Activated T-cell treated with anti-CD3 and anti-CD28 coated beads for 48 hours (primary cell): Measurements from ENCODE around the gene EIF1.
"Not testable (repeated sequence)": the region's sequence is repeated elsewhere in the genome, so short reads cannot be mapped to it uniquely, and the experiment has no call there.

Source experiments
- DNase-seq: peaks from one replicate; pipeline ENCODE4 v3.0.0-alpha.2; 2020; ENCODE audit warnings: low read depth

EIF1 gene

DNA sequence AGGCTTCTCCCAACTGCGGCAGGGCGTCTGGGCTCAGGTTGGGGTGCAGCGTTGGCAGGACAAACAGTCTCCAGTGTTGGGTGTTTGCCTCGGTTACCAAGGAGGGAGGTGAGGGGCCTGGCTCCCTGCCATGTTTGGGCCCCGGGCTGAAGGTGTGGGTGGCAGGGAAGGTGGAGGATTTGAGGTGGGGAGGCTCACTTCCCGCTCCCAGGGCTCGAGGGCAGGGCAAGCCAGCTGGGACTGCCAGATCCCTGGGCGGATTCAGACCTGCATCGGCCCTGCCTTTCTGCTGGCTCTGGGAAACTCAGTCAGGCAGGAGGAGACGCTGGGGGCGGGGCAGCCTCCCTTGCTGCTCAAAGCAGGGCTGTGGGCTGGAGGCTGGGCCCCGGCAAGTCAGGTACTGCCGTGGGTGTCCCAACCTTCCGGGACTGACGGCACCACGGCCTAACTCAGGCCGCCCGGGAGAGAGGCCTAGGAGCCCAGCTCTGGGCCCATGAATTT lies 33.0 kb upstream of the EIF1 start:
- DNase-seq, result no peak

DNA sequence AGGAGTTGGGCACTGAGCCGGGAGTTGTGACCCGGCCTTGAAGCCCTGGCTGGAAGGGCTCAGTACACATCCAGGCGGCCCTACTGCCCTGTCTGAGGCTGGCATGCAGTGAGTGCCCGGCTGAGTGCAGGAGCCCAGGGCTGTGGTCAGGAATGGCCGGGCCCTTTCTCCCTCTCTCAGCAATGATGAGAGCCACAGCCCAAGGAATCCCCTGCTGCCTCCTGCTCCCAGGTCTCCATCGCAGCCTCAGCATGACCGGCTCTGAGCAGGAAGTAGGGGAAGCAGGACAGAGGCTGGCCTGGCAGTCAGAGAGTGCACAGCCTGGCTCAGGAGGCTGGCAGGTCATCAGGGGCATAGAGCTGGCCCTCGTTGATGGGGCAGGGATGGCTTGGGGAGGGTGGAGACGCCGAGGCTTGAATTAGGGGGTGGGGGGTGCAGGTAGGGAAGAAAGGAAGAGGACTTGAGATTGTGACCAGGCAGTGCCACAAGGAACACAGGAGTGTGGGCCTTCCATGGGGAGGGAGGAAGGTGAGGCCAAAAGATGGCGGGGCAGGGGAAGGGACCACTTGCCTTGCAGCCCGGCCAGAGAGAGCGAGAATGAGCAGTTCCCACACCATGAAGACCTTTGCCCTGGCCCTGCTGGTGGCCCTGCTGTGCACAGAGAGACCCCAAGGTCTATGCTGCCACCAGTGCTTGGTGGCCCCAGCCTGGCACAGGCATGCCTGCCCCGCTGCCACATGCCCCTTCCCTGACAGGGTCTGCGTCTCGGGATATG lies 32.2 kb upstream of the EIF1 start:
- no peak for DNase-seq

DNA sequence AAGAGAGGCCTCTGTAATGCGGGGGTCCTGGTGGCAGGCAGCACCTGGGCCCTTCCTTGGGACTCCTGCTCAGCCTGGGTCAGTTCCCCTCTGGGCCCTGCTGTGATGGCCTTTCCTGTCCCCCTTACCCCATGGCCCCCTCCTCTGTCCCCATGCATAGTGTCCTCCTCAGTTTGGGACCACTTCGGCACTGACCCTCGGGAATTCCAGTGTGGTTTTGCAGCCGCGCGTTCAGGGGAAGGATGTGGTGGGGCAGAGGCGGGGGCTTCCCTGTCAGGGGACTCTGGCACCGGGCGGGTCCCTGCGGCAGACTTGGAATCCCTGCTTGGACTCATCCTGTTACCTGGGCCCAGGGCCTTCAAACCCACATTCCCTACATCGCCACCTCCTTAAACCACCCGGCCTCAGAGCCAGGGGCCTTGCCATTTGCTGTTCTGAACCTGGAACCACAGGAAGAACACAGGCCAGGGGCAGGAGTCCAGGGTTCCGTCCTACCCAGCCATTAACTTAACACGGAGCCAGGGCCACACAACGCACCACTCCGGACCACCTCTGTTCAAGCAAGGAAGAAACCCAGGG lies 31.4 kb upstream of the EIF1 start:
- DNase-seq, result no peak

DNA sequence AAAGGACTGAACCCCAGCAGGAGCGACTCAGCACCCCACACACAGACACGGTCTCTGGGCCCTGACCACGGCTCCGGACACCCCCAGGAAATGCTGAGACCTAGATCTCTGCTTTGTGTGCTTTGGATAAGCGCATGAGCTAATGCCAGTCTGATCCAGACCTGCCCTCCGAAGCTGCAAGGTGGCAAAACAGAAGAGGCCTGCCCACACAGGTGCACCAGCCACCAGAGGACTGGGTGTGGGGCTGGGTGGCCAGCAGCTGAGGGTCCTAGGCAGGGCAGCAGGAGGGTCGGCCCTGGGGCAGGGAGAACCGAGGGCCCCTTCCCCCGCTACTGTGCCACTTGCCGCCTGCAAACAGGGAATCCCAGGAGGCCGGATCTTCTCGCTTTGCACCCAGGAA lies 30.7 kb upstream of the EIF1 start:
- no peak for DNase-seq

DNA sequence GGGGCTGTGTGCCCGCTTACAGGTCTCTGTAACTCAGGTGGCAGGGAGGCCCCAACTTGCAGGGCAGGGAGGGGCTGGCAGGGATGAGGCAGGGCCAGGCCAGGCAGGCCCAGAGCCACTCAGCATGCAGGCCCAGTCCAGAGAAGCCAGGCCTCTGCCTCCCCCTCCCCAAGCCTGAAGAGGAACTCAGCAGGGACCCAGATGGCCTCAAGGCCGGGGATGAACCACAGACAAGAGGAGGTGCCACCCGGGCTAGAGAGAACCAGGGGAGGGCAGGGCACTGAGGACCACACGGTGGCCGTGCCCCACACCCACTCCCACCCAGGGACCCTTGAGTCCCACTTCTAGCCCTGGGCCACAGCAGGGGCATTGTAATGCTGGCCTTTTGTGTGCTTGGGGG lies 29.8 kb upstream of the EIF1 start:
- no peak for DNase-seq

DNA sequence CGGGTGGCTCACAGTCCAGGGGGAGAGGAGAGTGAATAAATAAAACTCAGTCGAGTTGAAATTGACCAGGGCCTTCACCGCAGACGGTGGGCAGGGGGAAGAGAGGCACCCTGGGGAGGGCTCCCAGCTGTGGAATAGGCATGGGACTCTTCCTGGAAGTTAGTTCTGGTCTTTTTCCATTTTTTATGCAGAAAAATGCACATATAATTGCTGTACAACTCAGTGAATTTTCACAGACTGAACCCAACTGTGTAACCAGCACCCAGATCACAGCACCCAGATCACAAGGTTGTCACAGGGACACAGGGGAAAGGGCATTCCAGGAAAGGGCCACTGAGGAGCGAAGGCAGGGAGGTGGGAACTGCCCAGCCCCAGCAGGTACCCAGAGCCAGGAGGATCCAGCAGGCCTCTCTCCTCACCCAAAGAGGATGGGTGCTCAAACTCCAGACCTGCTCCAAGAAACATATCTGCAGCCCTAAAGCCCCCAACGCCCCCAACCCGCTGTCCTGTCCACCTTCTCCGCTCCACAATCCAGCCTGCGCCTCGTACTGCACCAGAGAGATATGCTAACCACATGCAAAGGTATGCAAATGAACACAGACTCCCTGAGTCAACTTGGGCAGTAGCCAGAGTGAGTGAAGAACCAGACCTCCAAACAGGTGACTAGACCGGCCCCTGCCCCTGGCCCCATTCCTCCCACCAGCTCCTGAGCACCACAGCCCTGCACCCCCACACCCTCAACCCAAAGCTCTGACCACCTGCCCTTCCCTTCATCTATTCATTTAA lies 29.1 kb upstream of the EIF1 start:
- DNase-seq, result no peak

DNA sequence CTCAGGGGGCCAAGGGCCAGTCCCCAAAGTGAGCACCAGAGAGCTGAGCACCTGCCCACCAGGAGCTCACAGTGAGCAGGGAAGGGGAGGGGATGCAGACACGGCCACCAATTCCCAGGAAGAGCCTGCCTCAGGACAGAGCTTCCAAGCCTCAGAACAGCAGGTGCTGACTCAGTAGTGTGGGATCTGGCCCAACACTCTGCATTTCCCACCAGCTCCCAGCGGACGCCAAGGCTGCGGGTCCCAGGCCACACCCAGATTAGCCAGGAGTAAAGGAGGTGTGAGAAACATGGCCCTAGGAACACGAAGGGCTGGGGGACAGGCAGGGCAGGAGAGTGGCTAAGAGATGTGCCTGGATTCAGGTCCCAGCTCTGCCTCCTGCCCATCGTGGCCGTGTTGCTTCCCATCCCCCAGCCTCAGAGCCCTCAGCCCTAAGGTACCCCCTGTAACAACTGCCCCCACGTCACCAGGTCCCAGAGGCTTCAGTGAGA lies 28.4 kb upstream of the EIF1 start:
- no peak for DNase-seq

DNA sequence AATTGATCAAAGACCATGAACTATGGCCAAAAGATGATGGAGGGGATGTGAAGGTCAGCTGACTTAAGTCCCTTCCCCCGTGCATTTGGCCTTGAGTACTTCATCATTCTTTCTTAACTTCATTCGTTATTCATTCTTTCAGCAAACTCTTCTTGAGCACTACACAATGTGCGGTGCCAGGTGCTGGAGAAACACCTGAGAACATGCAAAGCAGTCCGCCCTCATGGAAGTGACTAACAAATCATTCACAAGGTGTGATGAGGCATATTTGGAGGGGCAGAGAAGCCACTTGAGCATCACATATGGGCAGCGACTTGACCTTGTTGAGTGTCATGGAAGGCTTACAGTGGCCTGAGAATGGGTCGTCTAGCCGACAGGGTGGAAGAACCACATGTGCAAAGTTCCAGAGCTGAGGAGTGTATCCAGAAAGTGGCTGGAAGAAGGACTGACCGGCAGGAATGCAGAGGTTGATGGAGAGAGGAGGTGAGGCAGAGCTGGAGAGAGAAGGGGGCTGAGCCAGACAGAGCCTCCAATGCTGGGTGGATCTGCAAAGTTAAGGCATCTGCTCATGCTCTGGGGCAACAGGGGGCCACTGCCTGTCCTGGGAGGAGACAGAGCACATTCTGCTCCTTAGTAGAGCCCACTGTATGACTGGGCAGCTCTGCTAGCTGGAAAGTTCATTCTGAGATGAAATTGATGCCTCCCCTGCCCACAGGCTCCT lies 25.1 kb upstream of the EIF1 start:
- DNase-seq, result no peak

DNA sequence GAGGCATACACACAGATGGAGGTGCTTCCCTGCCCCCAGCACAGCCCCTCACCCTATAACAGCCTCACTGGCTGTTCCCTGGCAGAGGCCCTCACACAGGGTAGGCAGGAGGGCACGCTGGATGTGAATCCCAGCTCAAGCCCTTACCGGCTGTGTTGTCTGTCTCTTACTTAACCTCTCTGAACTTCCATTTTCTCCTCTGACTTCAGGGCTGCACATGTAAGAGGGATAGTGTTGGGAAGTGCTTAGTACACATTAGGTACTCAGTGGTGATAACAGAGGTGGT lies 24.6 kb upstream of the EIF1 start:
- DNase-seq, result no peak

DNA sequence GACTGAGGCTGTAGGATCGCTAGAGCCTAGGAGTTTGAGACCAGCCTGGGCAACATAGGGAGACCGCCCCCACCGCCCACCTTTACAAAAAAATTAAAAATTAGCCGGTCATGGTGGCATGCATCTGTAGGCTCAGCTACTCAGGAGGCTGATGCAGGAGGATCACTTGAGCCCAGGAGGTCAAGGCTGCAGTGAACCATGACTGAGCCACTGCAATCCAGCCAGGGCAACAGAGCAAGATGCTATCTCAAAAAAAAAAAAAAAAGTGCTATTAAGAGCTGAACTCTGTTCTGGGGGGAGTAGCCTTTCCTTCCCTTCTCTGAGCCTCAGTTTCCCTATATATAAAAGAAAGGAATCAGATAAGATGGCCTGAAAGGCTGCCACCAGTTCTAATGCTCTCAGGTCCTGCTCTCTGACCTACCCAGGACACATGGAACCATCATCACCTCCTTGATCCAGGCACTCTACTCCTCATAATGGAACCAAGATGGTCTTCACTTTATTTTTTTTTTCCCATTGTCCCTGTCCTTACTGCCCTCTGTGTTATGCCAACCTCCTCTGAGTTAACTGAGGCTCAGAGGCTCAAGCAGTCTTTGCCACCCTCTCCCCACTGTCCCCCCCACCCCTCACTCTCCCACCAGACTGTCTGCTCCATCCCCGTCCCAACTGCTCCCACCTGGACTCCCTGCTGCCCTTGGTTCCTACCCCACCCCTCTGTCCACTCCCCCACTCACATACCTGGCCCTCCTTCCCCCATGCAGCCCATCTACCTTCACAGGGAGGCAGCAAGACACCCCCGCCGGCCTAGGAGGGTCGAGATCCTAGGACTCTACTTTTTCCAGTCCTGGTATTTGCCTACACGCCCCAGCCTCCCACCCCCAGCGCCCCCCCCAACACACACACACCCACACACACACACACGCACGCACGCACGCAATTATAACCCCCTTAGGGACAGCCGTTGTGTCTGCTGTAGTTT lies 23.8 kb upstream of the EIF1 start:
- no peak for DNase-seq

DNA sequence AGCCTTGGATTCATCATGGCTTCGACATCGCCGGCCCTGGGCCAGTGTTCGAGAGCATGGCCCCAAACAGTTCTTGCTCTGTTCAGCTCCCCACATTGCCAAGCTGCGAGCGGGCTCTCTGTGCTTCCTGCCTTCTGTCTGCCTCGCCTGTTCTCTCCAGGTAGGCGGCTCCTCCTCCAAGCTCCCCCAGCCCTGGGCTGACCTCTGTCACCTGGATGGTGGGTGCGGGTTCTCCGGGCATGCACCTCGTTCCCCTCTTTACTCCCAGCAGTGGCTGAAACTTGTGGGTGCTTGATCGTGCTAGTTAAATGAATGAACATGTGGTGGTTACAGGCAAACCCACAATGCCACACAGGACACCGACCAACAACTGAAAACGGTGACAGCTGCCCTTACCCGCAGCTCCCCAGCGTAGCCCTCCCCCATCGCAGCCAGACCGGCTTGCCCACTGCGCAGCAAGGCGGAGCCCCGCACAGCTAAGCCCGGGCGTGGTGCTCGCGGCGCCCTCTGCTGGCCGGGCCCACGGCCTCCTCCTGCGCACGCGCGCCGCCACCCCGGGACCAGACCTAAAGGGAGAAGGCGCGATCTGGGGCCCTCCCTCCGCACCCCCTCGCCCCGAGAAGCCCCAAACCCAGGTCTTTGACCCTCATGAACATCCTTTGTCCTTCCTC lies 23.0 kb upstream of the EIF1 start:
- DNase-seq, result peak; percentile 94

DNA sequence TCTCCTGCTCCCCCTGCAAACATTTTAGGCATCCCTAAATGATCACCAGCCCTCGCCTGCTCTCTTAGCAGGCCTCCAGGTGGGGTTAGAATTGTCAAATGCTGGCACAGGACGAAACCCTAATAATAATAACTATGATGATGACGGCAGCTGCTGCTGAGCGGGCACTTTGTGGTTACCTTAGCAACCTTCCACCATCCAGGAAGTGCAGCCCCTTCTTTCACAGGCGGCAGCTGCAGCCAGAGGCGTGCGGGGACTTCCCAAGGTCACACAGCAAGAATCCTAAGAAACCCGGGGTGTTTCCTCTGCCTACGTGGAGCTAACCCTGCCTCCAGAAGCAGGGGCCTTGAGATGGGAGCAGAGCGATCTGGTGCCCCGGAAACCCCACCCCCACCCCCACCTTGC lies 22.4 kb upstream of the EIF1 start:
- peak; percentile 61 for DNase-seq

DNA sequence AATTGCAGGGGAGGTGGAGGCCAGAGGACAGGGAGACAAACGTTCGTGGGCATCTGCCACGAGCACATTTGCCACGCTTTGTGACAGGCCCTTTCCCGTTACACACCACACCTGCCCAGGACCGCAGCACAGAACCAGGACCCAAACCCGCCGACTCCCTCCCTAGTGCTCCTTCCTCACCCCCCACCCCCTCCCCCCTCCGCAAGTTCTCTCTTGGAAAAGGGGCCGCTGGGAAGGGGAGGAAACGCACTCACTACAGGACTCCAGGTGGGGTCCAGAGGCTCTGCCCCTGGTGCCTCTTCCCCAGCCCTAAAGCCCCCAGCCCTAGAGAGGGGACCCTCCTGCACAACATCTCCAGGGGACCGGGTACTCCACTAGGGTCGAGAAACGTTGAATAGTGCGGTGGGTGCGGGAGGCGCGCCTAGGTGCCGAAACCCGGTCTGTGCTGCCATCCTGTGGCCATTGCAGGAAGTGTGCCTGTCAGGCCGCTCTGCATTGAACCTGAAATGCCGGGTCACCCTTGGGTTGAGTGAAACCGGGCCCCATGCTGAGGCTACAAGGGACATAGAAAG lies 21.9 kb upstream of the EIF1 start:
- DNase-seq, result peak; percentile 84

DNA sequence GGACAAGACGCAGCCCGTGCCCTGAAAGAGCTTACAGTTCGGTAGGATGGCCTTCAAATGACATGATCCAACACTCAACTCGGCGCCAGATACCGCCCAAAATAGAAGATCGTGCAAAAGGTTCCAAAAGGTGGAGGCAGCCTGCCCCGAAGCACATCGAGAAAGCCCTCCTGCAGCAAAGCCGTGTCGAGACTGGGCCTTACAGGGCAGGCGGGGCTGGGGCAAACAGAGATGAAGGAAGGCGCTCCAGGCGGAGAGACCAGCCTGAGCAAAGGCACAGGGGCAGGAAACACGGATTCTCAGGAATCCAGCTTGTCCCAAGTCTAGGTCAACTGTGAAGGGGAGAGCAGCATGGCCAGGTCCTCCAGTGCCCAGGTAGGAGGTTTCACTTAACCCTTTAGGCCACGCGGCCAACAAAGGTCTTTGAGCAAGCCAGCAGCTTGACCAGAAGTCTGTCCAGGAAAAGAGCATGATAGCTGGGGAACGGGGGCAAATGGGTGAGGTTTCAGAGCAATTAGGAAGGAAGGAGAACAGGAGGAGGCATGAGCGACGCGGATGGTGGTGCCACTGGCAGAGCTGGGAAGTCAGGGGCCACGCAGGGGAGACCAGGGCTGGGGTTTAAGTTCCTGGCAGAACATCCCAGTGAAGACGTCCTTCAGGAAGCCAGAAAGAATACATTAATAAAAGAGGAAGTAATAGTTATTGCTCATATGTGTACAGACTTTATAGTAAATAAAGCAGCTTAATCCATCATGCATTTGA lies 21.2 kb upstream of the EIF1 start:
- DNase-seq, result no peak

DNA sequence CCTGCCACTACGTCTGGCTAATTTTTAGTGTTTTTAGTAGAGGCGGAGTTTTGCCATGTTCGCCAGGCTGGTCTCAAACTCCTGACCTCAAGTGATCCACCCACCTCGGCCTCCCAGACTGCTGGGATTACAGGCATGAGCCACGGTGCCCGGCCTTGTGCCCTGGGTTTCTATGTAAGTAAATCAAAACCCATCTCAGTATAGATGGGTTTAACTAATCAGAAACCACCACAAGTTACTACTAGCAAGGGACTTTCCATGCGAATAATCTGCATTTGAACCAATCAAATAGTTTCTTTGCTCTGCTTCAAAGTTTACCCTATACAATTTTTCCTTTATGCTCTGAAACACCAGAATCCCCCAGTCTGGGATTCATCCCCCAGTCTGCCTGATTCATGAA lies 16.5 kb upstream of the EIF1 start:
- no peak for DNase-seq

DNA sequence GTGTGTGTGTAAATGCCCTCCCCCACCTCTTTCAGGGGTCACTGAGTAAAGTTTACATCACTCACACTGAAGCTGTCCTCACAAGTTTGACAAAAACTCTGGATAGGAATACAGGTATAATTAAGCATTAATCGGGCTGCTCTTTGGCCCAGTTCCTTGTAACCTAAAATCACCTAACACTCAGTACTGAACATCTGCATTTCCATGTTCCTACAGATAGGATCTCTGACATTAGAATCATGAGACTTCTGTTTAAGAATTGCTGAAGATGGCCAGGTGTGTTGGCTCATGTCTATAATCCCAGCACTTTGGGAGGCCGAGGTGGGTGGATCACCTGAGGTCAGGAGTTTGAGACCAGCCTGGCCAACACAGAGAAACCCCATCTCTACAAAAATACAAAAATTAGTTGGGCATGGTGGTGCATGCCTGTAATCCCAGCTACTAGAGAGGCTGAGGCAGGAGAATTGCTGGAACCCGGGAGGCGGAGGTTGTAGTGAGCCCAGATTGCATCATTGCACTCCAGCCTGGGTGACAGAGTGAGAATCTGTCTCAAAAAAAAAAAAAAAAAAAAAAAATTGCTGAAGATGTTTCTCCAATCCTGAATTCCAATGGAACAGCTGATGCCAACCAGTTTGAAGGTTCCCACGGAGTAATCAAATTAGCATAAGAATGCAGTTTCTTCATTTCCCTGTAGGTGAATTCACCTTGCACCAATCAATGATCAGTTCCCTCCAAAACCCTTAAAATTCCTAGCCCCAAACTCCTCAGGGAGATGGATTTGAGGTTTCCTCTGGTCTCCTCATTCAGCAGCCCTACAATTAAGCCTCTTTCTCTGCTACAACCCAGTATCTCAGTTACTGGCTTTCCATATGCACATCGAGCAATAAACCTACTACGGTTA lies 13.3 kb upstream of the EIF1 start:
- not testable (repeated sequence) for DNase-seq

DNA sequence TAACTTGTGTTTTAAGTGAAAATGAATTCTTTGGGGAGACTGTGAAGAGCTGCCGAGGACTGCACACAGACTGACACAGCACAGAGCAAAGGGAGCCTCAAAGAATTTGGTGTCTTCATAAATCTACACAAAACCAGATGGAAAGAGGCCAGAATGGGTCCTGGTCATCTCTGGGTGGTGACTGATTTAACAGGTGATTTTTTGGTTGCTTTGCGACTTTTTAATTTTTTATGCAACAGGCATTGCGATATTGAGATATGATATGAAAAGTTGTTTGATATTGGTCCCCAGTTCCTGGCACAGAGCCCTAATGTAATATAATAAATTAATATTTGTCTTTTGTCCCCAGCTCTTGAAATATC lies 12.6 kb upstream of the EIF1 start:
- no peak for DNase-seq

DNA sequence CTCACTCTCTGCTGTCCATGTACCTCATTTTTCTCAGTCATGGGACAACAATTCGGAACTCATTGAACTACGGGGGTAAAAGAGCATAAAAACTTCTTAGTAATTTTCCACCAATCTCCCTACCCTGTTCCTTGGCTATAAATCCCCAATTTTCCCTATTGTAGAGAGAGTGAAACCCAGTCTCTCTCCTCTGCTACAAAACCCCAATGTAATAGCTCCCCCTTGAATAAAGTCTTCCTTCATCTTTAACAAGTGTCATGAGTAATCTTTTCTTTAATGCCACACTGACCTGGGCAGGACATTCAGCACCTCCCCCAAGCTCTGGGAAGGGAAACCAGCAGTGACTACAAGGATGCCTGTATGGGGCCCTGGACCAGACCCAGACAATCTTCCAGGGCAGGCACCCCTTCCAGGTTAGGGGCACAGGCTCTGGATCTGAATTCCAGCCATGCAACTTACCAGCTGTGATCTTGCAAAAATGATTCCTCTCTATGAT lies 10.2 kb upstream of the EIF1 start:
- no peak for DNase-seq
